ENCODE results near the gene SEMA4D. TPM values are rescaled to one million over a fixed set of nuclear protein-coding genes. Genes with fewer than 3 reads are reported as not detected.

The SEMA4D gene
- polyA plus RNA-seq, 1 donor from 2014 or later: 34.0 TPM

- H3K36me3 ChIP-seq (ENCODE audit: insufficient read depth, low read length): no peaks in the 10 kb centered on the region
These were observed 115.6 kb downstream of the SEMA4D start for GRCh38 chr9:89382026-89382986.

GRCh38 chr9:89381308-89381609 lies 116.7 kb downstream of the SEMA4D start:
- Histone ChIP-seq H3K79me2 (replicated peaks; ENCODE audit: insufficient read depth, low read length) (no peaks in the 10 kb centered on the region), H3F3A (ENCODE audit: insufficient read depth, low read length, poor library complexity, severe bottlenecking) (no peaks in the 10 kb centered on the region), H3K27ac (ENCODE audit: low read length) (no peak overlapping the region), H2AFZ (ENCODE audit: low read depth, low read length) (no peak overlapping the region), H3K4me2 (ENCODE audit: low read length) (no peak overlapping the region), H3K9ac (ENCODE audit: low read length) (no peak overlapping the region), H4K20me1 (ENCODE audit: insufficient read depth) (no peaks in the 10 kb centered on the region), H3K27me3 (ENCODE audit: insufficient read depth, low read depth, low read length) (no peaks in the 10 kb centered on the region), H3K9me3 (ENCODE audit: low read length) (no peaks in the 10 kb centered on the region), H3K36me3 (ENCODE audit: insufficient read depth, low read length) (no peaks in the 10 kb centered on the region), H3K4me3 (ENCODE audit: low read length) (no peak overlapping the region), H3K9me2 (ENCODE audit: insufficient read depth, low read length) (no peaks in the 10 kb centered on the region)
- TF ChIP-seq RAD21 (conservative IDR thresholded peaks at IDR 0.05) (no peak), POLR2AphosphoS5 (IDR thresholded peaks at IDR 0.05) (no peak), MXI1 (conservative IDR thresholded peaks at IDR 0.05; ENCODE audit: poor library complexity, severe bottlenecking) (no peak)

More at GRCh38 chr9:89382026-89382986, 115.6 kb downstream of the SEMA4D start:
- H3F3A ChIP-seq (ENCODE audit: insufficient read depth, low read length, poor library complexity, severe bottlenecking): no peaks in the 10 kb centered on the region
- H3K4me2 ChIP-seq (ENCODE audit: low read length): no peak overlapping the region
- H3K27ac ChIP-seq (ENCODE audit: low read length): no peak overlapping the region
- H2AFZ ChIP-seq (ENCODE audit: low read depth, low read length): no peak overlapping the region
- no peaks in the 10 kb centered on the region for H3K79me2 ChIP-seq (replicated peaks; ENCODE audit: insufficient read depth, low read length)
- H3K9me2 ChIP-seq (ENCODE audit: insufficient read depth, low read length): no peaks in the 10 kb centered on the region
- no peak overlapping the region for H3K9ac ChIP-seq (ENCODE audit: low read length)
- no peaks in the 10 kb centered on the region for H3K27me3 ChIP-seq (ENCODE audit: insufficient read depth, low read depth, low read length)
- TF ChIP-seq EP300 (conservative IDR thresholded peaks at IDR 0.05; ENCODE audit: poor library complexity, severe bottlenecking): no peak
- TF ChIP-seq TAF1 (IDR thresholded peaks at IDR 0.05; ENCODE audit: low read depth): no peak
- TF ChIP-seq, protein P1, sequence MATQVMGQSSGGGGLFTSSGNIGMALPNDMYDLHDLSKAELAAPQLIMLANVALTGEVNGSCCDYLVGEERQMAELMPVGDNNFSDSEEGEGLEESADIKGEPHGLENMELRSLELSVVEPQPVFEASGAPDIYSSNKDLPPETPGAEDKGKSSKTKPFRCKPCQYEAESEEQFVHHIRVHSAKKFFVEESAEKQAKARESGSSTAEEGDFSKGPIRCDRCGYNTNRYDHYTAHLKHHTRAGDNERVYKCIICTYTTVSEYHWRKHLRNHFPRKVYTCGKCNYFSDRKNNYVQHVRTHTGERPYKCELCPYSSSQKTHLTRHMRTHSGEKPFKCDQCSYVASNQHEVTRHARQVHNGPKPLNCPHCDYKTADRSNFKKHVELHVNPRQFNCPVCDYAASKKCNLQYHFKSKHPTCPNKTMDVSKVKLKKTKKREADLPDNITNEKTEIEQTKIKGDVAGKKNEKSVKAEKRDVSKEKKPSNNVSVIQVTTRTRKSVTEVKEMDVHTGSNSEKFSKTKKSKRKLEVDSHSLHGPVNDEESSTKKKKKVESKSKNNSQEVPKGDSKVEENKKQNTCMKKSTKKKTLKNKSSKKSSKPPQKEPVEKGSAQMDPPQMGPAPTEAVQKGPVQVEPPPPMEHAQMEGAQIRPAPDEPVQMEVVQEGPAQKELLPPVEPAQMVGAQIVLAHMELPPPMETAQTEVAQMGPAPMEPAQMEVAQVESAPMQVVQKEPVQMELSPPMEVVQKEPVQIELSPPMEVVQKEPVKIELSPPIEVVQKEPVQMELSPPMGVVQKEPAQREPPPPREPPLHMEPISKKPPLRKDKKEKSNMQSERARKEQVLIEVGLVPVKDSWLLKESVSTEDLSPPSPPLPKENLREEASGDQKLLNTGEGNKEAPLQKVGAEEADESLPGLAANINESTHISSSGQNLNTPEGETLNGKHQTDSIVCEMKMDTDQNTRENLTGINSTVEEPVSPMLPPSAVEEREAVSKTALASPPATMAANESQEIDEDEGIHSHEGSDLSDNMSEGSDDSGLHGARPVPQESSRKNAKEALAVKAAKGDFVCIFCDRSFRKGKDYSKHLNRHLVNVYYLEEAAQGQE (IDR thresholded peaks at IDR 0.05; ENCODE audit: borderline replicate concordance): no peak
- no peak for TF ChIP-seq SMC3 (conservative IDR thresholded peaks at IDR 0.05; ENCODE audit: poor library complexity)
- TF ChIP-seq CTCF (IDR thresholded peaks at IDR 0.05; ENCODE audit: poor library complexity, severe bottlenecking): no peak
- TF ChIP-seq RAD21 (conservative IDR thresholded peaks at IDR 0.05): no peak
- TF ChIP-seq MXI1 (conservative IDR thresholded peaks at IDR 0.05; ENCODE audit: poor library complexity, severe bottlenecking): no peak
- no peak for TF ChIP-seq EZH2 (IDR thresholded peaks at IDR 0.05; ENCODE audit: borderline replicate concordance, insufficient read depth, low read length, poor library complexity, severe bottlenecking)
- no peak for TF ChIP-seq POLR2AphosphoS5 (IDR thresholded peaks at IDR 0.05)
- no peak overlapping the region for H3K4me3 ChIP-seq (ENCODE audit: low read length)
- H3K9me3 ChIP-seq (ENCODE audit: low read length): no peaks in the 10 kb centered on the region
- H4K20me1 ChIP-seq (ENCODE audit: insufficient read depth): no peaks in the 10 kb centered on the region
